GM23338 (cell line): ENCODE results near the gene COL15A1.

Experiments
- CREB1 ChIP-seq: fragments of 250-450 bp; sonication (Bioruptor Pico); IDR thresholded peaks from 2 replicates; pipeline ENCODE4 v1.5.0; 2020; ENCODE audit warnings: low read depth, mild to moderate bottlenecking, moderate library complexity
- CTCF ChIP-seq, 2 experiments: fragments of 200-600 bp in 1 of 2; sonication (generic) in 1 of 2; conservative IDR thresholded peaks; 2 replicates each; pipeline versions ENCODE4 v1.5.1 to v1.6.1; 2016 to 2017; ENCODE audit warnings: antibody characterized with exemption in 2 of 2, low read depth in 2 of 2, mild to moderate bottlenecking in 2 of 2, moderate library complexity in 1 of 2
- EZH2 ChIP-seq: fragments of 200-600 bp; sonication (generic); IDR thresholded peaks from one replicate; pipeline ENCODE4 v1.8.0; 2017; ENCODE audit warnings: antibody characterized with exemption, mild to moderate bottlenecking, low read depth; ENCODE audit not compliant: unreplicated experiment
- EZH2phosphoT487 ChIP-seq: fragments of 200-600 bp; sonication (generic); IDR thresholded peaks from one replicate; pipeline ENCODE4 v1.8.1; 2018; ENCODE audit warnings: antibody characterized with exemption; ENCODE audit not compliant: unreplicated experiment
- JUNB ChIP-seq: IDR thresholded peaks from one replicate; pipeline ENCODE4 v1.6.1; 2016; ENCODE audit warnings: antibody characterized with exemption; ENCODE audit not compliant: unreplicated experiment
- NANOG ChIP-seq: IDR thresholded peaks from 2 replicates; pipeline ENCODE4 v1.6.1; 2016; ENCODE audit warnings: antibody characterized with exemption, borderline replicate concordance
- POLR2AphosphoS5 ChIP-seq: IDR thresholded peaks from 2 replicates; pipeline ENCODE4 v1.6.1; 2016; ENCODE audit warnings: antibody characterized with exemption, low read depth
- STAT1 ChIP-seq: IDR thresholded peaks from one replicate; pipeline ENCODE4 v1.6.1; 2016; ENCODE audit warnings: antibody characterized with exemption; ENCODE audit not compliant: unreplicated experiment
- ZNF114 ChIP-seq: fragments of 250-450 bp; sonication (Bioruptor Pico); IDR thresholded peaks from 2 replicates; pipeline ENCODE4 v1.5.0; 2020; ENCODE audit warnings: mild to moderate bottlenecking, moderate library complexity
- ZNF462 ChIP-seq: fragments of 250-450 bp; sonication (Bioruptor Pico); IDR thresholded peaks from 2 replicates; pipeline ENCODE4 v1.5.0; 2020; ENCODE audit warnings: mild to moderate bottlenecking, moderate library complexity
- TF ChIP-seq, protein P1 (sequence below): IDR thresholded peaks from one replicate; pipeline ENCODE4 v1.6.1; 2018; ENCODE audit warnings: antibody characterized with exemption; ENCODE audit not compliant: unreplicated experiment
- TF ChIP-seq, protein P2 (sequence below): IDR thresholded peaks from 2 replicates; pipeline ENCODE4 v1.6.1; 2016; ENCODE audit warnings: antibody characterized with exemption

DNA sequence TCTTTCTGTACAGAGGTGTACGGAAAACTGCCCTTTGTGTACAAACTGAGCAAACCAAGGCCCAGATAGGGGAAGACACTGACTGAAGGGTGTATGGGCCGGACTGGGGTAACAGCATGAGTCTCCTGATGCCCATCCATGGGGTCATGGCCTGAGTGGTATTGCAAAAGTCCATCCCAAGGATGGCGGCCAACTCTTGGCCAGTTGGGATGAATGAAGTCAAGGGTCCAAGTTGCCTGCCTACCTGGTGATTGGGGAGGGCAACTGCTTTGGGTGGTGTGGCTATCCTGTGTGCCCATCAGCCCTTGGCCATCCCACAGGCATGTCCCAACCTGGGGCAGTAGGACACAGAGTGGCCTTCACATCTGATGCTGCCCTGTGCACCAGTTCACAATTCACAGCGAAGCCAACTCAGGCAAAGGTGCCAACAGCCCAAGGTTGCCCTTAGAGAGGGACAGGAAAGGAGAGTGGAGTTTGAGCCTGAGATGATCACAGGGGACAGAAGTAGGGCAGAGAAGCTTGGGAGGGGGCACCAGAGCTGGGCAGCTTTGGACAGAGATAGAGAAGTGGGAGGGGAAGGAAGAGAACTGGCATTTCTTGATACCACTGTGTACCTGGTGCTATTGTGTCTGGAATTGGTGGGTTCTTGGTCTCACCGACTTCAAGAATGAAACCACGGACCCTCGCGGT, 46.6 kb downstream of the COL15A1 start:
- TF ChIP-seq EZH2 (no peak), CTCF (conservative IDR thresholded peaks at IDR 0.05; ENCODE audit: low read depth in 2 of 2) (no peak), EZH2phosphoT487 (no peak), JUNB (no peak), POLR2AphosphoS5 (no peak), CREB1 (CRISPR knock-in tag) (no peak), STAT1 (no peak), ZNF462 (CRISPR knock-in tag) (no peak), NANOG (no peak), ZNF114 (no peak)
- TF ChIP-seq, protein P1, sequence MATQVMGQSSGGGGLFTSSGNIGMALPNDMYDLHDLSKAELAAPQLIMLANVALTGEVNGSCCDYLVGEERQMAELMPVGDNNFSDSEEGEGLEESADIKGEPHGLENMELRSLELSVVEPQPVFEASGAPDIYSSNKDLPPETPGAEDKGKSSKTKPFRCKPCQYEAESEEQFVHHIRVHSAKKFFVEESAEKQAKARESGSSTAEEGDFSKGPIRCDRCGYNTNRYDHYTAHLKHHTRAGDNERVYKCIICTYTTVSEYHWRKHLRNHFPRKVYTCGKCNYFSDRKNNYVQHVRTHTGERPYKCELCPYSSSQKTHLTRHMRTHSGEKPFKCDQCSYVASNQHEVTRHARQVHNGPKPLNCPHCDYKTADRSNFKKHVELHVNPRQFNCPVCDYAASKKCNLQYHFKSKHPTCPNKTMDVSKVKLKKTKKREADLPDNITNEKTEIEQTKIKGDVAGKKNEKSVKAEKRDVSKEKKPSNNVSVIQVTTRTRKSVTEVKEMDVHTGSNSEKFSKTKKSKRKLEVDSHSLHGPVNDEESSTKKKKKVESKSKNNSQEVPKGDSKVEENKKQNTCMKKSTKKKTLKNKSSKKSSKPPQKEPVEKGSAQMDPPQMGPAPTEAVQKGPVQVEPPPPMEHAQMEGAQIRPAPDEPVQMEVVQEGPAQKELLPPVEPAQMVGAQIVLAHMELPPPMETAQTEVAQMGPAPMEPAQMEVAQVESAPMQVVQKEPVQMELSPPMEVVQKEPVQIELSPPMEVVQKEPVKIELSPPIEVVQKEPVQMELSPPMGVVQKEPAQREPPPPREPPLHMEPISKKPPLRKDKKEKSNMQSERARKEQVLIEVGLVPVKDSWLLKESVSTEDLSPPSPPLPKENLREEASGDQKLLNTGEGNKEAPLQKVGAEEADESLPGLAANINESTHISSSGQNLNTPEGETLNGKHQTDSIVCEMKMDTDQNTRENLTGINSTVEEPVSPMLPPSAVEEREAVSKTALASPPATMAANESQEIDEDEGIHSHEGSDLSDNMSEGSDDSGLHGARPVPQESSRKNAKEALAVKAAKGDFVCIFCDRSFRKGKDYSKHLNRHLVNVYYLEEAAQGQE = no peak
- TF ChIP-seq, protein P2, sequence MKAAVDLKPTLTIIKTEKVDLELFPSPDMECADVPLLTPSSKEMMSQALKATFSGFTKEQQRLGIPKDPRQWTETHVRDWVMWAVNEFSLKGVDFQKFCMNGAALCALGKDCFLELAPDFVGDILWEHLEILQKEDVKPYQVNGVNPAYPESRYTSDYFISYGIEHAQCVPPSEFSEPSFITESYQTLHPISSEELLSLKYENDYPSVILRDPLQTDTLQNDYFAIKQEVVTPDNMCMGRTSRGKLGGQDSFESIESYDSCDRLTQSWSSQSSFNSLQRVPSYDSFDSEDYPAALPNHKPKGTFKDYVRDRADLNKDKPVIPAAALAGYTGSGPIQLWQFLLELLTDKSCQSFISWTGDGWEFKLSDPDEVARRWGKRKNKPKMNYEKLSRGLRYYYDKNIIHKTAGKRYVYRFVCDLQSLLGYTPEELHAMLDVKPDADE = no peak
